ENCODE measurements around the gene CSMD2.

Gene CSMD2

DNA sequence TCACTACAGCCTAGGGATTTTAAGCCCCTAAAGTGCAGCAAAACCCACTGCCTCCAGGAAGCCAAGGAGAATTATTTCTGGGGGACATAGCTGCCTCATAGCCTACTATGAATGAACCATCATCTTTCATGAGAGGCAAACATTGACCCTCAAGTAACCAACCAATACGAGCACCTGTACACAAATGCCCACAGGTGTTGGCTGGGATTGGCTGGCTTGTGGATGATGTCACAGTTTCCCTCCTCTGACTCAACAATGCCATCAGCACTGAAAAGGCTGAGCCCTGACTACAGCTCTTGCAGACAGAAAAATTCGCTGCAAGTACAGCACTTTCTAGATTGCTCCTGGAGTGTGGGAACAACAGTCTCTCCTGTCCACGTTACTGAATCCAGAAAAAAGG is 301.3 kb downstream of the CSMD2 start, which contains the start of gene HMGB4:
TSS of gene HMGB4 (plus strand) at position 301 of the 400 bp plus-strand sequence. CDS start 113 bp downstream, outside the sequence.
- TF ChIP-seq, protein P1, sequence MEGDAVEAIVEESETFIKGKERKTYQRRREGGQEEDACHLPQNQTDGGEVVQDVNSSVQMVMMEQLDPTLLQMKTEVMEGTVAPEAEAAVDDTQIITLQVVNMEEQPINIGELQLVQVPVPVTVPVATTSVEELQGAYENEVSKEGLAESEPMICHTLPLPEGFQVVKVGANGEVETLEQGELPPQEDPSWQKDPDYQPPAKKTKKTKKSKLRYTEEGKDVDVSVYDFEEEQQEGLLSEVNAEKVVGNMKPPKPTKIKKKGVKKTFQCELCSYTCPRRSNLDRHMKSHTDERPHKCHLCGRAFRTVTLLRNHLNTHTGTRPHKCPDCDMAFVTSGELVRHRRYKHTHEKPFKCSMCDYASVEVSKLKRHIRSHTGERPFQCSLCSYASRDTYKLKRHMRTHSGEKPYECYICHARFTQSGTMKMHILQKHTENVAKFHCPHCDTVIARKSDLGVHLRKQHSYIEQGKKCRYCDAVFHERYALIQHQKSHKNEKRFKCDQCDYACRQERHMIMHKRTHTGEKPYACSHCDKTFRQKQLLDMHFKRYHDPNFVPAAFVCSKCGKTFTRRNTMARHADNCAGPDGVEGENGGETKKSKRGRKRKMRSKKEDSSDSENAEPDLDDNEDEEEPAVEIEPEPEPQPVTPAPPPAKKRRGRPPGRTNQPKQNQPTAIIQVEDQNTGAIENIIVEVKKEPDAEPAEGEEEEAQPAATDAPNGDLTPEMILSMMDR (IDR thresholded peaks at IDR 0.05; ENCODE audit: low read depth, low read length): no peak
- no peak for DNase-seq (ENCODE audit: extremely low read depth, low read depth)

DNA sequence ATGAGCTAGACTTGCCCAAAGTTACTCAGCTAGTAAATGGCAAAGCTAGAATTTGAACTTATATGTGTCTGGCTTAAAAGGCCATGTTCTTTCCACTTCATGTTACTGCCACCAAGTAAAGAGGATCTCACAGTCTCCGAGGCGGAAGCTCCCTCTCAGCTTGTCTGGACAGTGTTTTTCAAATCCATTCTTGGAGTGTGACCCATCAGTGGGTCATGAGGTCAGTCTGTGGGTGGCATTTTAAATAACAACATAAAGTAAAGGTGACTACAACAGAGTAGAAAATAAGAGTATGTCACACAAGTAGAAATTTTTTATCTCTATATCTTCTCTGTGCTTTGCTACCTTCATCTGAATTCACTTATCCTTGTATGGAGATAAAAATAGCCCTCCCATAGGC is 304.4 kb downstream of the CSMD2 start:
- TF ChIP-seq, protein P1 (IDR thresholded peaks at IDR 0.05; ENCODE audit: low read depth, low read length): no peak

DNA sequence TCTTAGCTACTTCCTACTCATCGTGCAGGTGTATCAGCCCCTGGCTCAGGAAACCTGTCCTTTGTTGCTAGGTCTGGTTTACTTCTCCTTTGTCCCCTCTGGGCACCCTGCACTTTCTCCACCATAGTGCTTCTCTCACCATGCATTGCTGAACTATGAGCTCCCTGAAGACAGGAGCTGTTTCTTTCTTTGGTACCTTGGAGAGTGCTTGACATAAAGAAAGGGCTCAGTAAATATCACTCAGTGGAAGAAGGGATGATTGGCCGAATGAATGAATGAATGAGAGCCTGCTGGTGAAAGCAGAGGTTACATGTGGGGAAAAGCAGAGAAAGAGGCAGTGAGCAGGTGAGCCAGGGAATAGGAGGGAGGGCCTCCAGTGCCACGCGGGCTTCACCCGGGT is 310.9 kb downstream of the CSMD2 start:
- DNase-seq (ENCODE audit: extremely low read depth, low read depth): no peak
- TF ChIP-seq, protein P1 (IDR thresholded peaks at IDR 0.05; ENCODE audit: low read depth, low read length): no peak

More for the DNA sequence above, 304.4 kb downstream of the CSMD2 start:
- DNase-seq (ENCODE audit: extremely low read depth, low read depth): no peak

DNA sequence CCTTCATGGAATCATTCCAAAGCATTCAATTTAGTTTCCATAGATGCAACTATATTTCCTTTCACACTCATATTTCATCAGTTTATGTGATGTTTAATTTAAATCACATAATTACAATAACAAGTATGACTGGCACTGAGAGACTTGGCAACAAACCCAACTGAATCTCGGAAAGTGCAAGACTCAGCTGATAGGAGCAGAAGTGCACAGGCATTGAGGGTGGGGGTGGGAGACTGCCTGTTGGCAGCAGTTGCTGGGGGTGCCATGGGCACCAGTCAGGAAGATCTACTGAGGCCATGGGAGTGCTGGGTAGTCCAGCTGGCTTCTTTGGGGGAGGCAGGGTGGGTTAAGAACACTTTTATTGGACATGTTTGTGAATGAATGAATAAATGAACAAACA is 311.6 kb downstream of the CSMD2 start:
- DNase-seq (ENCODE audit: extremely low read depth, low read depth): no peak
- TF ChIP-seq, protein P1 (IDR thresholded peaks at IDR 0.05; ENCODE audit: low read depth, low read length): no peak

DNA sequence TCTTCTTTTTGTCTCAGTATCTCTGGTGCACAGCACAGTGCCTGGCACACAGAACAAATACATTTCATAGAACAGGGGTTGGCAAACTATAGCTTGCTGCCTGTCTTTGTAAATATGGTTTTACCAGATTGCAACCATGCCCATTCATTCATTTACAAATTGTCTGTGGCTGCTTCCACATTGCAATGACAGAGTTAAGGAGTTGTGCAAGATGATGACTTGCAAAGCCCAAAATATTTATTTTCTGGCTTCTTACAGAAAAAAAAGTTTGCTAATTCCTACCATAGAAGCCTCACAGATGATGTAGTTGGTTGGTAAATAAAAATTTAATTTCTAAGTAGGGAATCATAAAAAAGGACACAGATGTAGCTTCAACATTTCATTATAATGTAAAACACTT is 312.3 kb downstream of the CSMD2 start:
- DNase-seq (ENCODE audit: extremely low read depth, low read depth): peak; percentile 19

DNA sequence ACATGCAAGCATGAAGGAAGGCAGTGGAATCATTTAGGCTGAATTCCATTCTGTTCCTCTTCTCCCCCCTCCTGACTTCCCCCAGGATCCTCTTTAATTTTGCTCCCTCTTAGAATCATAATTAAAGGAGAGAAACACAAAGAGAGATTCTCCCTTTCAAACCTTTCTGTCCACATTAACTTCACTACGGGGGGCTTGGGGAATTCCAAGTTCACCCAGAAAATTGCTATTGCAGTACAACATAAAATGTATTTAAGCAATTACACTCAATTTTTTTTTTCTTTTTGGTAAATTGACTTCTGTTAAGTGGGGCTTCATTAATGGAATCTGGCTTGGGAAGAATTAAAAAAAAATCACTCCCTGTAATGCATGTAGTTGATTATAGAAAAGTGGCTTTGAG is 314.5 kb downstream of the CSMD2 start:
- no peak for DNase-seq (ENCODE audit: extremely low read depth, low read depth)
- TF ChIP-seq, protein P1 (IDR thresholded peaks at IDR 0.05; ENCODE audit: low read depth, low read length): no peak

More for the DNA sequence above, 312.3 kb downstream of the CSMD2 start:
- TF ChIP-seq, protein P1 (IDR thresholded peaks at IDR 0.05; ENCODE audit: low read depth, low read length): no peak

DNA sequence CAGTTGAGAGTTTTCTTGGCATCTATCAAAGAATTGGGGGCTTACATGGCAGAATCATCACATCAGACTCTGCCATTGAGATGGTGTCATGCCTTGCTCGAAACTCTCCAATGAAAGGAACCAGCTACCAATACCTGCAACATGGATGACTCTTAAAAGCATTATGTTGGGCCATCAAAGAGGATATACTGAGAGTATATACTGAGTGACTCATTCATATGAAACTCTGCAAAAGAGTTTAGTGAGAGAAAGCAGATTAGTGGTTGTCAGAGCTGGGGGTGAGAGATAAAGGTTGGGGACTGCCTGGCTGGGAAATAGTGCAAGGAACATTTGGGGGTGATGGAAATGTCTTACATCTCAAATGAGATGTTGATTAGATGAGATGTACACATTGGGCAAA is 315.8 kb downstream of the CSMD2 start:
- TF ChIP-seq, protein P1 (IDR thresholded peaks at IDR 0.05; ENCODE audit: low read depth, low read length): no peak
- no peak for DNase-seq (ENCODE audit: extremely low read depth, low read depth)

Measured in AG09319 (cell line).